Erythroblast (primary cell): ENCODE results near the gene ADIPOR2.

ENCODE experiments used
- GATA1 ChIP-seq: IDR thresholded peaks from 2 replicates; pipeline ENCODE4 v1.6.1; 2011; ENCODE audit warnings: low read depth, mild to moderate bottlenecking, control low read depth, low read length, moderate library complexity
- POLR2A ChIP-seq: IDR thresholded peaks from 2 replicates; pipeline ENCODE4 v1.6.1; 2011; ENCODE audit warnings: mild to moderate bottlenecking, low read length

DNA sequence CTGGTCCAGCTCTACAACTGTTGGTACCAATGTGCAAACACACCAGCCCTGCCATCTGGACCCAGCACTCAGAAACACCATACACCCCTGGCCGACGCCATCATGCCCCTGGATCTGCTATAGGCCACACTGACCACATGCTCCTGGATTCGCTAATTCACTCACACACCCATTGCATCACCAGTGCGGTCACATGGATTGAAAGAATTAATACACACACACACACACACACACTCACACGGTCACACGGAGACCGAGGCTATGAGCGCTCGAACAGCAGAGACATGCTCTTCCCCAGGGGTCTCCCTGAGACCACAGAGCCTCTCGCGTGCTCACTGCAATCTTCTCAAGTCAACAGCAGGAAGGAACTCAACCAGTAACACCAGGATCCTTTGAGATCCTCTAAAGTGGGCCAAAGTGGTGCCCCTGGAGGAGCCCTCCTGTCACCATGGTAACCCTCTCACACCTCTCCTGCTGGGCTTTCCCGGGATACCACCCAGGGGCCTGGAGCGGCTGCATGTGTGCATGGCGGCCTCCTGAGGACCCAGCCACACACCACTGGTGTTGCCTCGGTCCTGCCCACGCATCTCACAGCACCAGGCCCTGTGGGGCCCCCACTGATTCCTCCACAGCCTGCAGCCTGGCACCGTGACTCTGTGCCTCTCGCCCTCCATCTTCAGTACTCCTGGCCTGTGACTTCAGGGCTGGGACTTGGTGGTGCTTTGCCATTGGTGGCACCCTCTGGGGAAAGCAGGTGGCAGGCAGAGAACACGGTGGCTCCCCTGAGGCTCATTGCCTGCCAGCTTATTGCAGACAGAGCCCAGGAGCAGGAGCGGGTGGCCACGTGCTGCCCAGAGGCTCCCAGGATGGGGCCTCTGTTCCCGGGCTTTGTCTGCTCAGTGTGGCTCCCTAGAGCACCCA, 144.6 kb downstream of the ADIPOR2 start:
- TF ChIP-seq POLR2A (no peak), GATA1 (no peak)
